SK-N-SH treated with all-trans-retinoic acid at 6 μM for 48 hours (cell line): ENCODE measurements around the gene DCP2.

ENCODE experiments used
- ATAC-seq: fragments of 200-7000 bp; cut with Tn5 transposase; 3 replicates; pipeline ENCODE4 v1.9.1; 2020; ENCODE audit warnings: mild to moderate bottlenecking, moderate library complexity
- ARNTL ChIP-seq: fragments of 450-650 bp; formaldehyde crosslinking; IDR thresholded peaks from 2 replicates; pipeline ENCODE4 v1.5.0; 2020; ENCODE audit warnings: low read depth, mild to moderate bottlenecking, moderate library complexity, borderline replicate concordance
- BACH2 ChIP-seq: fragments of 250-450 bp; sonication (Bioruptor Pico); IDR thresholded peaks from 2 replicates; pipeline ENCODE4 v1.9.0; 2021; ENCODE audit warnings: mild to moderate bottlenecking, borderline replicate concordance
- CSDC2 ChIP-seq: fragments of 250-450 bp; sonication (Bioruptor Pico); IDR thresholded peaks from 2 replicates; pipeline ENCODE4 v1.5.0; 2020; ENCODE audit warnings: mild to moderate bottlenecking, moderate library complexity
- ESRRG ChIP-seq: fragments of 250-450 bp; sonication (Bioruptor Pico); IDR thresholded peaks from 2 replicates; pipeline ENCODE4 v1.6.1; 2021; ENCODE audit warnings: mild to moderate bottlenecking
- GLIS3 ChIP-seq: fragments of 250-450 bp; sonication (Bioruptor Pico); IDR thresholded peaks from 2 replicates; pipeline ENCODE4 v1.5.0; 2020; ENCODE audit warnings: mild to moderate bottlenecking, moderate library complexity
- OSR1 ChIP-seq: fragments of 250-450 bp; sonication (Bioruptor Pico); IDR thresholded peaks from 2 replicates; pipeline ENCODE4 v1.8.0; 2022; ENCODE audit warnings: moderate library complexity, mild to moderate bottlenecking, inconsistent platforms
- PATZ1 ChIP-seq: fragments of 250-450 bp; sonication (Bioruptor Pico); IDR thresholded peaks from 2 replicates; pipeline ENCODE4 v1.8.0; 2020; ENCODE audit warnings: mild to moderate bottlenecking, moderate library complexity, borderline replicate concordance
- PPARA ChIP-seq: fragments of 250-450 bp; sonication (Bioruptor Pico); IDR thresholded peaks from 2 replicates; pipeline ENCODE4 v1.5.0; 2020; ENCODE audit warnings: mild to moderate bottlenecking, borderline replicate concordance
- RARB ChIP-seq: fragments of 250-450 bp; sonication (Bioruptor Pico); IDR thresholded peaks from 2 replicates; pipeline ENCODE4 v1.8.0; 2021; ENCODE audit warnings: mild to moderate bottlenecking, moderate library complexity
- SNAI2 ChIP-seq: fragments of 250-450 bp; sonication (Bioruptor Pico); IDR thresholded peaks from 2 replicates; pipeline ENCODE4 v1.5.0; 2020; ENCODE audit warnings: mild to moderate bottlenecking, moderate library complexity
- TOX ChIP-seq: fragments of 250-450 bp; sonication (Bioruptor Pico); IDR thresholded peaks from 2 replicates; pipeline ENCODE4 v1.8.0; 2021; ENCODE audit warnings: mild to moderate bottlenecking, moderate library complexity, borderline replicate concordance
- TSHZ2 ChIP-seq: fragments of 250-450 bp; sonication (Bioruptor Pico); IDR thresholded peaks from 2 replicates; pipeline ENCODE4 v1.5.0; 2020; ENCODE audit warnings: mild to moderate bottlenecking, moderate library complexity
- ZC3H10 ChIP-seq: fragments of 250-450 bp; sonication (Bioruptor Pico); IDR thresholded peaks from 2 replicates; pipeline ENCODE4 v1.5.1; 2021; ENCODE audit warnings: mild to moderate bottlenecking, moderate library complexity
- ZNF565 ChIP-seq: fragments of 450-650 bp; formaldehyde crosslinking; conservative IDR thresholded peaks from 2 replicates; pipeline ENCODE4 v1.5.0; 2020; ENCODE audit warnings: low read depth, mild to moderate bottlenecking, moderate library complexity
- ZNF8 ChIP-seq: fragments of 450-650 bp; formaldehyde crosslinking; IDR thresholded peaks from 2 replicates; pipeline ENCODE4 v1.5.0; 2020; ENCODE audit warnings: mild to moderate bottlenecking, moderate library complexity
- TF ChIP-seq, protein P1 (sequence below): fragments of 250-450 bp; sonication (Bioruptor Pico); IDR thresholded peaks from 2 replicates; pipeline ENCODE4 v1.8.0; 2021; ENCODE audit warnings: low read depth, mild to moderate bottlenecking, moderate library complexity, borderline replicate concordance
- TF ChIP-seq, protein P2 (sequence below): fragments of 250-450 bp; sonication (Bioruptor Pico); IDR thresholded peaks from 2 replicates; pipeline ENCODE4 v1.5.1; 2021; ENCODE audit warnings: mild to moderate bottlenecking, moderate library complexity
- TF ChIP-seq, protein P3 (sequence below): fragments of 250-450 bp; sonication (Bioruptor Pico); IDR thresholded peaks from 2 replicates; pipeline ENCODE4 v1.5.1; 2020; ENCODE audit warnings: low read depth, mild to moderate bottlenecking, moderate library complexity

Gene DCP2

DNA sequence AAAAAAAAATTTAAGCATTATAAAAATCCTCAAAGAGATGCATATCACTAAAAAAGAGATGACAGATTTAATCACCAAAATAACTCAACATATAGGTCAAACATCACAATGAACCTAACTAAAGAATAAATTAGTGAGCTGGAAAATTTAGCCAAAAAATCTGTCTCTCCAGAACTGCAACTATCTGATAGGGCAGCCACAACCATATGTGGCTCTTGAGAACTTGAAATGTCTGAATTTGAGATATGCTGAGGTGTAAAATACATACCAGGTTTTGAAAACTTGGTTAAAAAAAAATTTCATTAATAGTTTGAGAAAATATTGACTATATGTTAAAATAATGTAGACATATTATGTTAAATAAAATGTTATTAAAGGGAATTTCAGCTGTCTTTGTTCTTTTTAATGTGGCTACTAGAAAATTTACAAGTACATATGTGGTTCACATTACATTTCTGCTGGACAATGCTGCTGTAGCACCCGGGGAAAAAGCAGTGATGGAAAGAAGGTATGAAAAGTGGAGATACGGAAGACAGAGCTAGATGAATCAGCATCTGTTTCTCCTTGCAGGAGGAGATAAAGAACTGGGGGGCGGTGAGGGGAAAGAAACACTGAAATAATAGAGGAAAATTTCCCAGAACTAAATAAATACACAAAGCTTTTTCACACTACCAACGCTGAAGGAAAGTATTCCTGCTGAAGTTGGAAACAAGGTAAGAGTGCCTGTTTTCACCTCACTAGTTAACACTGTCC, 66.1 kb downstream of the DCP2 start:
- no peak for ATAC-seq

GRCh38 chr5:113043491-113043931, 66.9 kb downstream of the DCP2 start:
- TF ChIP-seq ARNTL (CRISPR knock-in tag) (no peak), PATZ1 (CRISPR knock-in tag) (no peak), GLIS3 (CRISPR knock-in tag) (no peak), TSHZ2 (CRISPR knock-in tag) (peak; percentile 39; the same call in 1 of the 2 replicates), BACH2 (CRISPR knock-in tag) (no peak)
- TF ChIP-seq, protein P1, sequence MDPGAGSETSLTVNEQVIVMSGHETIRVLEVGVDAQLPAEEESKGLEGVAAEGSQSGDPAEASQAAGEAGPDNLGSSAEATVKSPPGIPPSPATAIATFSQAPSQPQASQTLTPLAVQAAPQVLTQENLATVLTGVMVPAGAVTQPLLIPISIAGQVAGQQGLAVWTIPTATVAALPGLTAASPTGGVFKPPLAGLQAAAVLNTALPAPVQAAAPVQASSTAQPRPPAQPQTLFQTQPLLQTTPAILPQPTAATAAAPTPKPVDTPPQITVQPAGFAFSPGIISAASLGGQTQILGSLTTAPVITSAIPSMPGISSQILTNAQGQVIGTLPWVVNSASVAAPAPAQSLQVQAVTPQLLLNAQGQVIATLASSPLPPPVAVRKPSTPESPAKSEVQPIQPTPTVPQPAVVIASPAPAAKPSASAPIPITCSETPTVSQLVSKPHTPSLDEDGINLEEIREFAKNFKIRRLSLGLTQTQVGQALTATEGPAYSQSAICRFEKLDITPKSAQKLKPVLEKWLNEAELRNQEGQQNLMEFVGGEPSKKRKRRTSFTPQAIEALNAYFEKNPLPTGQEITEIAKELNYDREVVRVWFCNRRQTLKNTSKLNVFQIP (CRISPR knock-in tag) = no peak
- TF ChIP-seq, protein P2, sequence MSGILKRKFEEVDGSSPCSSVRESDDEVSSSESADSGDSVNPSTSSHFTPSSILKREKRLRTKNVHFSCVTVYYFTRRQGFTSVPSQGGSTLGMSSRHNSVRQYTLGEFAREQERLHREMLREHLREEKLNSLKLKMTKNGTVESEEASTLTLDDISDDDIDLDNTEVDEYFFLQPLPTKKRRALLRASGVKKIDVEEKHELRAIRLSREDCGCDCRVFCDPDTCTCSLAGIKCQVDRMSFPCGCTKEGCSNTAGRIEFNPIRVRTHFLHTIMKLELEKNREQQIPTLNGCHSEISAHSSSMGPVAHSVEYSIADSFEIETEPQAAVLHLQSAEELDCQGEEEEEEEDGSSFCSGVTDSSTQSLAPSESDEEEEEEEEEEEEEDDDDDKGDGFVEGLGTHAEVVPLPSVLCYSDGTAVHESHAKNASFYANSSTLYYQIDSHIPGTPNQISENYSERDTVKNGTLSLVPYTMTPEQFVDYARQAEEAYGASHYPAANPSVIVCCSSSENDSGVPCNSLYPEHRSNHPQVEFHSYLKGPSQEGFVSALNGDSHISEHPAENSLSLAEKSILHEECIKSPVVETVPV (CRISPR knock-in tag) = no peak
- ATAC-seq = peak; percentile 85

More for the DNA sequence above, 66.1 kb downstream of the DCP2 start:
- TF ChIP-seq OSR1 (no peak), ZC3H10 (CRISPR knock-in tag) (no peak), ZNF8 (CRISPR knock-in tag) (no peak), ESRRG (no peak), TSHZ2 (CRISPR knock-in tag) (no peak), GLIS3 (CRISPR knock-in tag) (no peak), BACH2 (CRISPR knock-in tag) (no peak), TOX (CRISPR knock-in tag) (no peak), PPARA (CRISPR knock-in tag) (no peak), CSDC2 (no peak), RARB (CRISPR knock-in tag) (no peak), ZNF565 (no peak), SNAI2 (no peak)
- TF ChIP-seq, protein P3, sequence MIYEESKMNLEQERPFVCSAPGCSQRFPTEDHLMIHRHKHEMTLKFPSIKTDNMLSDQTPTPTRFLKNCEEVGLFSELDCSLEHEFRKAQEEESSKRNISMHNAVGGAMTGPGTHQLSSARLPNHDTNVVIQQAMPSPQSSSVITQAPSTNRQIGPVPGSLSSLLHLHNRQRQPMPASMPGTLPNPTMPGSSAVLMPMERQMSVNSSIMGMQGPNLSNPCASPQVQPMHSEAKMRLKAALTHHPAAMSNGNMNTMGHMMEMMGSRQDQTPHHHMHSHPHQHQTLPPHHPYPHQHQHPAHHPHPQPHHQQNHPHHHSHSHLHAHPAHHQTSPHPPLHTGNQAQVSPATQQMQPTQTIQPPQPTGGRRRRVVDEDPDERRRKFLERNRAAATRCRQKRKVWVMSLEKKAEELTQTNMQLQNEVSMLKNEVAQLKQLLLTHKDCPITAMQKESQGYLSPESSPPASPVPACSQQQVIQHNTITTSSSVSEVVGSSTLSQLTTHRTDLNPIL = no peak
- TF ChIP-seq, protein P1 (CRISPR knock-in tag) = no peak
- TF ChIP-seq, protein P2 (CRISPR knock-in tag) = no peak
